K562 (cell line): Measurements from ENCODE around the gene S100A3. TPM values are rescaled to one million over a fixed set of nuclear protein-coding genes. Genes with fewer than 3 reads are reported as not detected.

Experiments
- ATAC-seq: fragments of 200-7000 bp; cut with Tn5 transposase; 3 replicates; pipeline ENCODE4 v1.9.1; 2020; ENCODE audit warnings: moderate library complexity
- BruUV-seq: library from RNA; stranded (reverse); fragments of 400-500 nt; replicated peaks from 2 replicates; lab custom pipeline; 2021; lab: Mats Ljungman, UMichigan
- CTCF ChIA-PET: fragments of 300-600 bp; formaldehyde crosslinking; extraction: SDS; loops from one replicate; lab custom pipeline; 2021; ENCODE audit warnings: low intra/inter-chr PET ratio; lab: Yijun Ruan, JAX
- POLR2A ChIA-PET: fragments of 300-600, 350-650 bp; sonication (Branson Sonifier 250); formaldehyde crosslinking; extraction: SDS; loops from one replicate; lab custom pipeline; 2021; ENCODE audit warnings: antibody characterized with exemption, inconsistent platforms; lab: Yijun Ruan, JAX
- DNase-seq, 4 experiments: peaks; one replicate each; pipeline versions ENCODE4 v3.0.0 to v3.0.0-alpha.2; 2011 to 2018; ENCODE audit warnings: low spot score in 3 of 4, mixed read lengths in 3 of 4; ENCODE audit errors: extremely low read depth in 1 of 4
- FAIRE-seq: peaks from 2 replicates; lab custom pipeline; 2011; peaks lifted over from hg19 to GRCh38; lab: Jason Lieb, UNC
- H2AFZ ChIP-seq: 2 replicates; pipeline ENCODE4 v1.6.0; 2011; ENCODE audit warnings: low read depth, low read length, control low read depth, inconsistent platforms
- H3K27ac ChIP-seq: fragments of 200-600 bp; 3 replicates; pipeline ENCODE4 v1.8.0; 2011; ENCODE audit warnings: low read depth, mild to moderate bottlenecking, control low read depth, inconsistent platforms, low read length, moderate library complexity, mixed read lengths; ENCODE audit errors: extremely low read depth
- H3K27me3 ChIP-seq, 2 experiments: fragments of 300-600 bp in 1 of 2; 2 replicates in 1 of 2; 3 replicates in 1 of 2; pipeline versions ENCODE4 v1.6.0 to v1.8.0; 2011; ENCODE audit warnings: inconsistent platforms in 2 of 2, low read length in 2 of 2, mild to moderate bottlenecking in 1 of 2, mixed read lengths in 1 of 2, moderate library complexity in 1 of 2; ENCODE audit not compliant: control insufficient read depth in 2 of 2, insufficient read depth in 2 of 2
- H3K36me3 ChIP-seq: fragments of 300-600 bp; 3 replicates; pipeline ENCODE4 v1.8.0; 2011; ENCODE audit warnings: mild to moderate bottlenecking, low read length, inconsistent platforms; ENCODE audit not compliant: control insufficient read depth, insufficient read depth
- H3K4me1 ChIP-seq, 2 experiments: fragments of 200-600 bp in 1 of 2; replicated peaks in 1 of 2; 2 replicates in 1 of 2; 3 replicates in 1 of 2; pipeline versions ENCODE4 v1.5.1 to v1.8.0; 2011; ENCODE audit warnings: inconsistent platforms in 2 of 2, low read length in 2 of 2, mild to moderate bottlenecking in 1 of 2, mixed read lengths in 1 of 2, moderate library complexity in 1 of 2; ENCODE audit not compliant: control insufficient read depth in 2 of 2, insufficient read depth in 2 of 2
- H3K4me2 ChIP-seq: 2 replicates; pipeline ENCODE4 v1.6.1; 2011; ENCODE audit warnings: low read length, control low read depth, inconsistent platforms, mixed read lengths; ENCODE audit not compliant: insufficient read depth
- H3K4me3 ChIP-seq: fragments of 200-600 bp; sonication (generic), shearing (Covaris generic); 2 replicates; pipeline ENCODE4 v1.5.1; 2016; ENCODE audit warnings: control low read depth, inconsistent platforms
- H3K79me2 ChIP-seq: fragments of 200-600 bp; 3 replicates; pipeline ENCODE4 v1.8.0; 2011; ENCODE audit warnings: low read length, inconsistent platforms; ENCODE audit not compliant: control insufficient read depth, insufficient read depth
- H3K9ac ChIP-seq, 2 experiments: 2 replicates each; pipeline versions ENCODE4 v1.6.0 to v1.6.1; 2011; ENCODE audit warnings: low read depth in 2 of 2, low read length in 2 of 2, control low read depth in 1 of 2, inconsistent platforms in 1 of 2, mild to moderate bottlenecking in 1 of 2, mixed read lengths in 1 of 2; ENCODE audit not compliant: insufficient read depth in 1 of 2
- H3K9me1 ChIP-seq: one replicate; pipeline ENCODE4 v1.6.0; 2011; ENCODE audit warnings: inconsistent platforms, mild to moderate bottlenecking, low read length, moderate library complexity; ENCODE audit not compliant: control insufficient read depth, insufficient read depth
- H3K9me3 ChIP-seq: replicated peaks from 2 replicates; pipeline ENCODE4 v1.5.1; 2011; ENCODE audit warnings: low read depth, low read length, inconsistent platforms; ENCODE audit not compliant: control insufficient read depth, insufficient read depth
- H4K20me1 ChIP-seq: replicated peaks from 2 replicates; pipeline ENCODE4 v1.6.1; 2011; ENCODE audit warnings: low read length, inconsistent platforms, mixed read lengths; ENCODE audit not compliant: control insufficient read depth, insufficient read depth
- E2F4 ChIP-seq: sonication (generic); formaldehyde crosslinking; IDR thresholded peaks from 2 replicates; pipeline ENCODE4 v1.8.0; 2022; ENCODE audit warnings: mild to moderate bottlenecking, low read depth, missing genetic modification reagents
- L3MBTL2 ChIP-seq: fragments of 450-650 bp; IDR thresholded peaks from 2 replicates; pipeline ENCODE4 v1.6.1; 2016; ENCODE audit warnings: mild to moderate bottlenecking, moderate library complexity
- PHF8 ChIP-seq: fragments of 200-600 bp; sonication (generic); IDR thresholded peaks from 2 replicates; pipeline ENCODE4 v1.6.1; 2012; ENCODE audit warnings: mixed run types, mild to moderate bottlenecking, inconsistent platforms, low read length, moderate library complexity, borderline replicate concordance
- WGBS: fragments of 100-300 bp; shearing (Covaris generic); methylation state at CpG from one replicate; pipeline ENCODE4 v1.1.6; 2016; ENCODE audit warnings: low coverage, mixed read lengths; ENCODE audit not compliant: insufficient coverage; ENCODE audit errors: missing lambda C conversion rate; 5-methylcytosine and 5-hydroxymethylcytosine counted together
- in situ Hi-C: fragments of 300-500 bp; cut with MboI; formaldehyde crosslinking; loops from 4 replicates; pipeline ENCODE4 v1.15.0; 2018; ENCODE audit warnings: inconsistent platforms, mixed read lengths
- intact Hi-C: fragments of 100-400 bp; cut with micrococcal nuclease; formaldehyde crosslinking; loops from 2 replicates; pipeline ENCODE4 v1.14.2; 2022
- polyA plus RNA-seq, 8 experiments: library from polyadenylated mRNA; depleted of rRNA in 4 of 8; stranded (reverse) in 5 of 8; unstranded in 3 of 8; fragments of >200 nt; fragmentation: Nextera tagmentation in 2 of 8; fragmentation: Illumina TruSeq in 1 of 8; extraction: Ambion mirVana in 2 of 8; extraction: Trizol in 1 of 8; gene quantifications; 2 replicates each; pipeline versions ENCODE4 v1.2.1 to v1.2.3, GENCODE V29; 2011 to 2014; ENCODE audit warnings: inconsistent platforms in 1 of 8, missing spikeins in 1 of 8
- total RNA-seq, 7 experiments: library from RNA; depleted of rRNA in 6 of 7; stranded (reverse); fragments of >200 nt in 6 of 7; fragmentation: Illumina TruSeq in 2 of 7; extraction: Trizol in 2 of 7; gene quantifications; 2 replicates each; pipeline versions ENCODE4 v1.2.1 to v1.2.3, GENCODE V29; 2011 to 2021; ENCODE audit warnings: low replicate concordance in 1 of 7
- TF ChIP-seq, protein P1 (sequence below), 2 experiments: IDR thresholded peaks; 2 replicates each; pipeline ENCODE4 v1.6.1; 2011; ENCODE audit warnings: borderline replicate concordance in 1 of 2, control low read depth in 1 of 2, low read depth in 1 of 2, low read length in 1 of 2, mild to moderate bottlenecking in 1 of 2, mixed read lengths in 1 of 2, moderate library complexity in 1 of 2; ENCODE audit not compliant: insufficient read depth in 1 of 2, insufficient read length in 1 of 2, poor library complexity in 1 of 2, severe bottlenecking in 1 of 2; ENCODE audit errors: extremely low read depth in 1 of 2
- TF ChIP-seq, protein P2 (sequence below), 2 experiments: fragments of 450-650 bp in 1 of 2; sonication (generic) in 1 of 2; formaldehyde crosslinking in 1 of 2; IDR thresholded peaks in 1 of 2; conservative IDR thresholded peaks in 1 of 2; 2 replicates each; pipeline versions ENCODE4 v1.6.1 to v1.8.1; 2016 to 2023; ENCODE audit warnings: mild to moderate bottlenecking in 2 of 2, moderate library complexity in 2 of 2, inconsistent platforms in 1 of 2, missing genetic modification reagents in 1 of 2

S100A3 gene
- total and polyA plus RNA-seq, 9 of the 15 experiments (the other 6 are each of a cell fraction or from before 2014, with no cell fraction given), result 0.08 to 1.7 (median 0.18) TPM; not detected in 4

- H3K4me2 ChIP-seq, result 0 out of 2 replicates have a peak overlapping the region, but pooled peaks have one; percentile 58
Measured at GRCh38 chr1:153527023-153527682, 21.9 kb downstream of the S100A3 start.

More at GRCh38 chr1:153527023-153527682, 21.9 kb downstream of the S100A3 start:
- H3K9me3 ChIP-seq, result peaks cover 2% of the 10 kb centered on the region; the same call in 1 of the 2 replicates
- CTCF ChIA-PET, result no interaction called here
- no TSS peak for BruUV-seq
- TF ChIP-seq, protein P1, sequence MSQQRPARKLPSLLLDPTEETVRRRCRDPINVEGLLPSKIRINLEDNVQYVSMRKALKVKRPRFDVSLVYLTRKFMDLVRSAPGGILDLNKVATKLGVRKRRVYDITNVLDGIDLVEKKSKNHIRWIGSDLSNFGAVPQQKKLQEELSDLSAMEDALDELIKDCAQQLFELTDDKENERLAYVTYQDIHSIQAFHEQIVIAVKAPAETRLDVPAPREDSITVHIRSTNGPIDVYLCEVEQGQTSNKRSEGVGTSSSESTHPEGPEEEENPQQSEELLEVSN (IDR thresholded peaks at IDR 0.05; ENCODE audit: borderline replicate concordance in 1 of 2, extremely low read depth in 1 of 2, insufficient read depth in 1 of 2, insufficient read length in 1 of 2, low read depth in 1 of 2, low read length in 1 of 2, poor library complexity in 1 of 2, severe bottlenecking in 1 of 2), result peak in 1 of 2 experiments; percentile 30
- no peak for TF ChIP-seq E2F4 (CRISPR knock-in tag)
- TF ChIP-seq, protein P2, sequence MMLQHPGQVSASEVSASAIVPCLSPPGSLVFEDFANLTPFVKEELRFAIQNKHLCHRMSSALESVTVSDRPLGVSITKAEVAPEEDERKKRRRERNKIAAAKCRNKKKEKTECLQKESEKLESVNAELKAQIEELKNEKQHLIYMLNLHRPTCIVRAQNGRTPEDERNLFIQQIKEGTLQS (IDR thresholded peaks at IDR 0.05), result 0 out of 2 replicates have a peak, but pooled peaks have one; percentile 22
- TF ChIP-seq, protein P2 (CRISPR knock-in tag; conservative IDR thresholded peaks at IDR 0.05), result no peak
- 0 out of 2 replicates have a peak, but pooled peaks have one; percentile 8 for TF ChIP-seq PHF8
- TF ChIP-seq L3MBTL2, result peak; percentile 25; the same call in 1 of the 2 replicates
- peak overlapping the region; percentile 37; the same call in 1 of the 3 replicates for H3K27ac ChIP-seq
- H3K9ac ChIP-seq, result no peak overlapping the region
- ATAC-seq, result no peak
- no peak for DNase-seq
- no peak overlapping the region for H3K4me3 ChIP-seq
- no peaks in the 10 kb centered on the region for H3K79me2 ChIP-seq
- POLR2A ChIA-PET, result interaction anchor here (0.7 to 3.3 kb wide), 3 partner anchors 12 to 14 kb away, joined by 4 to 15 read pairs (median 5); partner anchors contain the start of gene S100A5
- 63% methylated on average over 8 of the region's 8 CpGs for WGBS
- no peak for FAIRE-seq
- H3K27me3 ChIP-seq, result no peaks in the 10 kb centered on the region
- no peaks in the 10 kb centered on the region for H4K20me1 ChIP-seq
- in situ Hi-C loops (no loop called here), intact Hi-C loops (no loop called here)
- no peaks in the 10 kb centered on the region for H3K9me1 ChIP-seq
- H3K4me1 ChIP-seq, result peaks cover 17 to 24% of the 10 kb centered on the region in 2 experiments
- H3K36me3 ChIP-seq, result no peaks in the 10 kb centered on the region
- peak overlapping the region; percentile 87 for H2AFZ ChIP-seq
